HepG2 (cell line): Measurements from ENCODE around the gene RBM43. TPM values are rescaled to one million over a fixed set of nuclear protein-coding genes. Genes with fewer than 3 reads are reported as not detected.

Source experiments
- MAFG ChIP-seq: sonication (generic); formaldehyde crosslinking; IDR thresholded peaks from 2 replicates; pipeline ENCODE4 v1.5.1; 2020; ENCODE audit warnings: mild to moderate bottlenecking, missing genetic modification reagents
- MBD4 ChIP-seq: IDR thresholded peaks from 2 replicates; pipeline ENCODE4 v1.6.1; 2012; ENCODE audit warnings: low read length, inconsistent platforms, borderline replicate concordance
- MED8 ChIP-seq: sonication (generic); formaldehyde crosslinking; IDR thresholded peaks from 2 replicates; pipeline ENCODE4 v1.8.1; 2023; ENCODE audit warnings: mild to moderate bottlenecking, missing genetic modification reagents; ENCODE audit not compliant: insufficient replicate concordance
- PHF5A ChIP-seq: IDR thresholded peaks from one replicate; pipeline ENCODE4 v1.6.1; 2018; ENCODE audit warnings: low read depth, missing genetic modification reagents; ENCODE audit not compliant: unreplicated experiment
- RBAK ChIP-seq: sonication (generic); formaldehyde crosslinking; IDR thresholded peaks from 2 replicates; pipeline ENCODE4 v1.5.1; 2020; ENCODE audit warnings: mild to moderate bottlenecking, missing genetic modification reagents
- SCMH1 ChIP-seq: sonication (generic); formaldehyde crosslinking; IDR thresholded peaks from 2 replicates; pipeline ENCODE4 v1.9.0; 2021; ENCODE audit warnings: missing genetic modification reagents, mild to moderate bottlenecking, borderline replicate concordance
- SUZ12 ChIP-seq: fragments of 150-350 bp; IDR thresholded peaks from 2 replicates; pipeline ENCODE4 v1.6.1; 2014; ENCODE audit warnings: low read depth, low read length
- ZFYVE20 ChIP-seq: sonication (generic); formaldehyde crosslinking; IDR thresholded peaks from 2 replicates; pipeline ENCODE4 v1.8.0; 2023; ENCODE audit warnings: low read depth, mild to moderate bottlenecking, moderate library complexity, missing genetic modification reagents, borderline replicate concordance
- ZNF543 ChIP-seq: sonication (generic); formaldehyde crosslinking; IDR thresholded peaks from 2 replicates; pipeline ENCODE4 v1.4.0; 2020; ENCODE audit warnings: mild to moderate bottlenecking, missing genetic modification reagents
- ZNF629 ChIP-seq: sonication (generic); formaldehyde crosslinking; conservative IDR thresholded peaks from 2 replicates; pipeline ENCODE4 v1.5.0; 2020; ENCODE audit warnings: missing genetic modification reagents
- polyA plus RNA-seq, 8 experiments: library from polyadenylated mRNA; depleted of rRNA in 3 of 8; stranded (reverse) in 7 of 8; unstranded in 1 of 8; fragments of >200 nt; fragmentation: Illumina TruSeq in 4 of 8; extraction: Trizol in 4 of 8; gene quantifications; 2 replicates each; pipeline versions ENCODE4 v1.2.1 to v1.2.3, GENCODE V29; 2011 to 2016; ENCODE audit warnings: low read depth in 4 of 8, missing spikeins in 1 of 8, mixed read lengths in 1 of 8; ENCODE audit not compliant: insufficient read depth in 1 of 8
- total RNA-seq, 5 experiments: library from RNA; depleted of rRNA; stranded (reverse); fragments of >200 nt; fragmentation: Illumina TruSeq; extraction: Trizol; gene quantifications; 2 replicates each; pipeline ENCODE4 v1.2.3, GENCODE V29; 2016; ENCODE audit warnings: low read depth in 1 of 5
- TF ChIP-seq, protein P1 (sequence below): sonication (generic); formaldehyde crosslinking; IDR thresholded peaks from 2 replicates; pipeline ENCODE4 v1.4.0; 2020; ENCODE audit warnings: missing genetic modification reagents
- TF ChIP-seq, protein P2 (sequence below): IDR thresholded peaks from 2 replicates; pipeline ENCODE4 v1.6.1; 2018; ENCODE audit warnings: missing genetic modification reagents
- TF ChIP-seq, protein P3 (sequence below), 2 experiments: sonication (generic) in 1 of 2; formaldehyde crosslinking in 1 of 2; IDR thresholded peaks; 2 replicates each; pipeline versions ENCODE4 v1.6.1 to v1.9.0; 2014 to 2022; ENCODE audit warnings: antibody characterized with exemption in 1 of 2, borderline replicate concordance in 1 of 2, inconsistent platforms in 1 of 2, low read depth in 1 of 2, missing genetic modification reagents in 1 of 2
- TF ChIP-seq, protein P4 (sequence below): sonication (generic); formaldehyde crosslinking; IDR thresholded peaks from 2 replicates; pipeline ENCODE4 v1.4.0; 2020; ENCODE audit warnings: mild to moderate bottlenecking, missing genetic modification reagents

Gene RBM43
- total and polyA plus RNA-seq, 2 of the 13 experiments (the other 11 are each of a cell fraction or from before 2014, with no cell fraction given) = 0.31 to 0.70 TPM

DNA sequence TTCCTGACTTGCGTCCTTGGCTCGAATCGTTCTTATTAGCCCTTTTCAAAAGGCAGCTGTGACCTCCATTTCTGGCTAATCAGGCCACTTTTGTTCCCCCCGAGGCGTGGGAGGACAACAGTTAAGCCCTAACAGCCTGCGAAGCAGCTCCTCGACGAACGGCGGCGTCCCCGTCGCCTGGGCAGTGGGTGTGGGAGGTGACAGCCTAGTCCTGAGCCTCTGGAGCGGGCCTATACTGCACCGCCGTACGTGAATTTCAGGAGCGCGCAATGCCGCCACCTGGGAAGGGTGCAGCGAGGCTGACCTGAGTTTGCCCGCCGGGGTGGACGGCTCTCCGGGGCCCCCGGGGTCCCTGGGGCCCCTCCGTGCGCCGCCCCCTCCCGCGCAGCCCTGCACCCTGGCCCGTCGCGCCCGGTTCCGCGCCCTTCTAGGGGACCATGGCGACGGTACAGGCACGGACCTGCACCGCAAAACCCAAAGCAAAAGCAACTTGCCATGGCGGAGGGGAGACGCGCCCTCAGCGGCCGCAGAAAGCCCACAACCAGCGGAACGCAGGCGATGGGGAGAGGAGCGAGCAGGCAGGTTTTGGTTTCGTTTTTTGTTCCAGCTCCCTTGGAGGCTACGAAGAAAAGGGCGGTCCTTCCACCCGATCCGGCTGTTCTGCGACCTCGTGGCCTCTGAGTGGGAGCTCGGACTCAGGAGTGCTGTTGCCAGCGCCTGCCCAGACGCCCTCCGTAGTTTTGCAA lies at the start of gene RBM43 (continued):
- TF ChIP-seq SUZ12 (no peak), SCMH1 (no peak), RBAK (CRISPR knock-in tag) (no peak), MED8 (CRISPR knock-in tag) (peak; percentile 36), MAFG (CRISPR knock-in tag) (no peak), ZFYVE20 (no peak), ZNF543 (peak; percentile 87; the same call in 1 of the 2 replicates), PHF5A (CRISPR knock-in tag) (no peak), ZNF629 (CRISPR knock-in tag) (peak; percentile 6; the same call in 1 of the 2 replicates), MBD4 (no peak)
- TF ChIP-seq, protein P1, sequence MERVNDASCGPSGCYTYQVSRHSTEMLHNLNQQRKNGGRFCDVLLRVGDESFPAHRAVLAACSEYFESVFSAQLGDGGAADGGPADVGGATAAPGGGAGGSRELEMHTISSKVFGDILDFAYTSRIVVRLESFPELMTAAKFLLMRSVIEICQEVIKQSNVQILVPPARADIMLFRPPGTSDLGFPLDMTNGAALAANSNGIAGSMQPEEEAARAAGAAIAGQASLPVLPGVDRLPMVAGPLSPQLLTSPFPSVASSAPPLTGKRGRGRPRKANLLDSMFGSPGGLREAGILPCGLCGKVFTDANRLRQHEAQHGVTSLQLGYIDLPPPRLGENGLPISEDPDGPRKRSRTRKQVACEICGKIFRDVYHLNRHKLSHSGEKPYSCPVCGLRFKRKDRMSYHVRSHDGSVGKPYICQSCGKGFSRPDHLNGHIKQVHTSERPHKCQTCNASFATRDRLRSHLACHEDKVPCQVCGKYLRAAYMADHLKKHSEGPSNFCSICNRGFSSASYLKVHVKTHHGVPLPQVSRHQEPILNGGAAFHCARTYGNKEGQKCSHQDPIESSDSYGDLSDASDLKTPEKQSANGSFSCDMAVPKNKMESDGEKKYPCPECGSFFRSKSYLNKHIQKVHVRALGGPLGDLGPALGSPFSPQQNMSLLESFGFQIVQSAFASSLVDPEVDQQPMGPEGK (CRISPR knock-in tag) = peak; percentile 46
- TF ChIP-seq, protein P2, sequence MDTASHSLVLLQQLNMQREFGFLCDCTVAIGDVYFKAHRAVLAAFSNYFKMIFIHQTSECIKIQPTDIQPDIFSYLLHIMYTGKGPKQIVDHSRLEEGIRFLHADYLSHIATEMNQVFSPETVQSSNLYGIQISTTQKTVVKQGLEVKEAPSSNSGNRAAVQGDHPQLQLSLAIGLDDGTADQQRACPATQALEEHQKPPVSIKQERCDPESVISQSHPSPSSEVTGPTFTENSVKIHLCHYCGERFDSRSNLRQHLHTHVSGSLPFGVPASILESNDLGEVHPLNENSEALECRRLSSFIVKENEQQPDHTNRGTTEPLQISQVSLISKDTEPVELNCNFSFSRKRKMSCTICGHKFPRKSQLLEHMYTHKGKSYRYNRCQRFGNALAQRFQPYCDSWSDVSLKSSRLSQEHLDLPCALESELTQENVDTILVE = no peak
- TF ChIP-seq, protein P3, sequence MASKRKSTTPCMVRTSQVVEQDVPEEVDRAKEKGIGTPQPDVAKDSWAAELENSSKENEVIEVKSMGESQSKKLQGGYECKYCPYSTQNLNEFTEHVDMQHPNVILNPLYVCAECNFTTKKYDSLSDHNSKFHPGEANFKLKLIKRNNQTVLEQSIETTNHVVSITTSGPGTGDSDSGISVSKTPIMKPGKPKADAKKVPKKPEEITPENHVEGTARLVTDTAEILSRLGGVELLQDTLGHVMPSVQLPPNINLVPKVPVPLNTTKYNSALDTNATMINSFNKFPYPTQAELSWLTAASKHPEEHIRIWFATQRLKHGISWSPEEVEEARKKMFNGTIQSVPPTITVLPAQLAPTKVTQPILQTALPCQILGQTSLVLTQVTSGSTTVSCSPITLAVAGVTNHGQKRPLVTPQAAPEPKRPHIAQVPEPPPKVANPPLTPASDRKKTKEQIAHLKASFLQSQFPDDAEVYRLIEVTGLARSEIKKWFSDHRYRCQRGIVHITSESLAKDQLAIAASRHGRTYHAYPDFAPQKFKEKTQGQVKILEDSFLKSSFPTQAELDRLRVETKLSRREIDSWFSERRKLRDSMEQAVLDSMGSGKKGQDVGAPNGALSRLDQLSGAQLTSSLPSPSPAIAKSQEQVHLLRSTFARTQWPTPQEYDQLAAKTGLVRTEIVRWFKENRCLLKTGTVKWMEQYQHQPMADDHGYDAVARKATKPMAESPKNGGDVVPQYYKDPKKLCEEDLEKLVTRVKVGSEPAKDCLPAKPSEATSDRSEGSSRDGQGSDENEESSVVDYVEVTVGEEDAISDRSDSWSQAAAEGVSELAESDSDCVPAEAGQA (IDR thresholded peaks at IDR 0.05; ENCODE audit: low read depth) = no peak
- TF ChIP-seq, protein P3 (CRISPR knock-in tag; IDR thresholded peaks at IDR 0.05; ENCODE audit: borderline replicate concordance) = 0 out of 2 replicates have a peak, but pooled peaks have one; percentile 72
- TF ChIP-seq, protein P4, sequence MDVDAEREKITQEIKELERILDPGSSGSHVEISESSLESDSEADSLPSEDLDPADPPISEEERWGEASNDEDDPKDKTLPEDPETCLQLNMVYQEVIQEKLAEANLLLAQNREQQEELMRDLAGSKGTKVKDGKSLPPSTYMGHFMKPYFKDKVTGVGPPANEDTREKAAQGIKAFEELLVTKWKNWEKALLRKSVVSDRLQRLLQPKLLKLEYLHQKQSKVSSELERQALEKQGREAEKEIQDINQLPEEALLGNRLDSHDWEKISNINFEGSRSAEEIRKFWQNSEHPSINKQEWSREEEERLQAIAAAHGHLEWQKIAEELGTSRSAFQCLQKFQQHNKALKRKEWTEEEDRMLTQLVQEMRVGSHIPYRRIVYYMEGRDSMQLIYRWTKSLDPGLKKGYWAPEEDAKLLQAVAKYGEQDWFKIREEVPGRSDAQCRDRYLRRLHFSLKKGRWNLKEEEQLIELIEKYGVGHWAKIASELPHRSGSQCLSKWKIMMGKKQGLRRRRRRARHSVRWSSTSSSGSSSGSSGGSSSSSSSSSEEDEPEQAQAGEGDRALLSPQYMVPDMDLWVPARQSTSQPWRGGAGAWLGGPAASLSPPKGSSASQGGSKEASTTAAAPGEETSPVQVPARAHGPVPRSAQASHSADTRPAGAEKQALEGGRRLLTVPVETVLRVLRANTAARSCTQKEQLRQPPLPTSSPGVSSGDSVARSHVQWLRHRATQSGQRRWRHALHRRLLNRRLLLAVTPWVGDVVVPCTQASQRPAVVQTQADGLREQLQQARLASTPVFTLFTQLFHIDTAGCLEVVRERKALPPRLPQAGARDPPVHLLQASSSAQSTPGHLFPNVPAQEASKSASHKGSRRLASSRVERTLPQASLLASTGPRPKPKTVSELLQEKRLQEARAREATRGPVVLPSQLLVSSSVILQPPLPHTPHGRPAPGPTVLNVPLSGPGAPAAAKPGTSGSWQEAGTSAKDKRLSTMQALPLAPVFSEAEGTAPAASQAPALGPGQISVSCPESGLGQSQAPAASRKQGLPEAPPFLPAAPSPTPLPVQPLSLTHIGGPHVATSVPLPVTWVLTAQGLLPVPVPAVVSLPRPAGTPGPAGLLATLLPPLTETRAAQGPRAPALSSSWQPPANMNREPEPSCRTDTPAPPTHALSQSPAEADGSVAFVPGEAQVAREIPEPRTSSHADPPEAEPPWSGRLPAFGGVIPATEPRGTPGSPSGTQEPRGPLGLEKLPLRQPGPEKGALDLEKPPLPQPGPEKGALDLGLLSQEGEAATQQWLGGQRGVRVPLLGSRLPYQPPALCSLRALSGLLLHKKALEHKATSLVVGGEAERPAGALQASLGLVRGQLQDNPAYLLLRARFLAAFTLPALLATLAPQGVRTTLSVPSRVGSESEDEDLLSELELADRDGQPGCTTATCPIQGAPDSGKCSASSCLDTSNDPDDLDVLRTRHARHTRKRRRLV = no peak
